Keratinocyte (primary cell): ENCODE measurements around the gene NPC2. TPM values are rescaled to one million over a fixed set of nuclear protein-coding genes. Genes with fewer than 3 reads are reported as not detected.

Experiments used
- DNase-seq: peaks from one replicate; pipeline ENCODE4 v3.0.0-alpha.2; 2011; ENCODE audit warnings: low read depth, missing footprints, low spot score
- FAIRE-seq: peaks from 2 replicates; lab custom pipeline; 2011; peaks lifted over from hg19 to GRCh38; lab: Jason Lieb, UNC
- H2AFZ ChIP-seq: 2 replicates; pipeline ENCODE4 v1.6.0; 2012; ENCODE audit warnings: low read length, control low read depth, inconsistent platforms; ENCODE audit not compliant: control insufficient read depth
- H3K27ac ChIP-seq: 2 replicates; pipeline ENCODE4 v1.5.1; 2011; ENCODE audit warnings: low read length; ENCODE audit not compliant: control insufficient read depth, insufficient read depth
- H3K27me3 ChIP-seq: 3 replicates; pipeline ENCODE4 v1.6.0; 2011; ENCODE audit warnings: low read length; ENCODE audit not compliant: control insufficient read depth, insufficient read depth; ENCODE audit errors: extremely low read depth
- H3K36me3 ChIP-seq, 2 experiments: 2 replicates in 1 of 2; 3 replicates in 1 of 2; pipeline ENCODE4 v1.5.1; 2011; ENCODE audit warnings: low read length in 2 of 2, mild to moderate bottlenecking in 1 of 2; ENCODE audit not compliant: control insufficient read depth in 2 of 2, insufficient read depth in 2 of 2; ENCODE audit errors: extremely low read depth in 1 of 2
- H3K4me1 ChIP-seq: 3 replicates; pipeline ENCODE4 v1.5.1; 2011; ENCODE audit warnings: low read length; ENCODE audit not compliant: control insufficient read depth, insufficient read depth; ENCODE audit errors: extremely low read depth
- H3K4me2 ChIP-seq: 3 replicates; pipeline ENCODE4 v1.6.0; 2011; ENCODE audit warnings: low read depth, low read length; ENCODE audit not compliant: control insufficient read depth, insufficient read depth; ENCODE audit errors: extremely low read depth
- H3K4me3 ChIP-seq, 3 experiments: fragments of 200-600 bp in 1 of 3; sonication (generic) in 1 of 3; 2 replicates in 2 of 3; 3 replicates in 1 of 3; pipeline ENCODE4 v1.5.1; 2011 to 2016; ENCODE audit warnings: low read length in 3 of 3, mild to moderate bottlenecking in 3 of 3, control low read depth in 2 of 3, inconsistent platforms in 1 of 3, low read depth in 1 of 3, mixed read lengths in 1 of 3, mixed run types in 1 of 3, moderate library complexity in 1 of 3; ENCODE audit not compliant: control insufficient read depth in 2 of 3, insufficient read depth in 2 of 3; ENCODE audit errors: extremely low read depth in 1 of 3
- H3K79me2 ChIP-seq: 2 replicates; pipeline ENCODE4 v1.6.0; 2012; ENCODE audit warnings: low read length; ENCODE audit not compliant: control insufficient read depth, insufficient read depth
- H3K9ac ChIP-seq: 3 replicates; pipeline ENCODE4 v1.6.0; 2011; ENCODE audit warnings: low read length; ENCODE audit not compliant: control insufficient read depth, insufficient read depth; ENCODE audit errors: extremely low read depth
- H3K9me1 ChIP-seq: 3 replicates; pipeline ENCODE4 v1.6.0; 2011; ENCODE audit warnings: low read length; ENCODE audit not compliant: control insufficient read depth, insufficient read depth; ENCODE audit errors: extremely low read depth
- H3K9me3 ChIP-seq: 2 replicates; pipeline ENCODE4 v1.5.1; 2012; ENCODE audit warnings: low read depth, low read length; ENCODE audit not compliant: control insufficient read depth
- H4K20me1 ChIP-seq: 3 replicates; pipeline ENCODE4 v1.6.0; 2011; ENCODE audit warnings: low read length; ENCODE audit not compliant: control insufficient read depth, insufficient read depth; ENCODE audit errors: extremely low read depth
- EZH2 ChIP-seq: IDR thresholded peaks from one replicate; pipeline ENCODE4 v1.6.1; 2012; ENCODE audit warnings: inconsistent platforms, mild to moderate bottlenecking, low read length, moderate library complexity
- dilution Hi-C: fragments of 300-500 bp; cut with MboI; formaldehyde crosslinking; loops from one replicate; pipeline ENCODE4 v1.7.0; 2020; ENCODE audit warnings: low sequenced_read_pairs; ENCODE audit not compliant: extremely low pct_ligation_motif_present
- polyA plus RNA-seq, 5 experiments: library from polyadenylated mRNA; depleted of rRNA in 3 of 5; stranded (reverse) in 3 of 5; stranded (forward) in 1 of 5; unstranded in 1 of 5; fragments of >200 nt; gene quantifications; 1 replicate in 1 of 5; 2 replicates in 3 of 5; 3 replicates in 1 of 5; pipeline versions ENCODE4 v1.2.1 to v1.2.3, GENCODE V29; 2011 to 2012; ENCODE audit warnings: missing spikeins in 2 of 5, low read depth in 1 of 5, low replicate concordance in 1 of 5
- TF ChIP-seq, protein P1 (sequence below), 3 experiments: IDR thresholded peaks in 1 of 3; conservative IDR thresholded peaks in 1 of 3; optimal IDR thresholded peaks in 1 of 3; 2 replicates in 2 of 3; 3 replicates in 1 of 3; pipeline versions ENCODE3 to v1.5.1; 2011; ENCODE audit warnings: low read length in 3 of 3, mild to moderate bottlenecking in 3 of 3, moderate library complexity in 2 of 3, control low read depth in 1 of 3, inconsistent platforms in 1 of 3; ENCODE audit not compliant: insufficient read depth in 2 of 3; ENCODE audit errors: extremely low read depth in 1 of 3

The NPC2 gene
- polyA plus RNA-seq, 1 donor (not counting 4 experiments of a cell fraction or from before 2014, with no cell fraction given), result 221 TPM

DNA sequence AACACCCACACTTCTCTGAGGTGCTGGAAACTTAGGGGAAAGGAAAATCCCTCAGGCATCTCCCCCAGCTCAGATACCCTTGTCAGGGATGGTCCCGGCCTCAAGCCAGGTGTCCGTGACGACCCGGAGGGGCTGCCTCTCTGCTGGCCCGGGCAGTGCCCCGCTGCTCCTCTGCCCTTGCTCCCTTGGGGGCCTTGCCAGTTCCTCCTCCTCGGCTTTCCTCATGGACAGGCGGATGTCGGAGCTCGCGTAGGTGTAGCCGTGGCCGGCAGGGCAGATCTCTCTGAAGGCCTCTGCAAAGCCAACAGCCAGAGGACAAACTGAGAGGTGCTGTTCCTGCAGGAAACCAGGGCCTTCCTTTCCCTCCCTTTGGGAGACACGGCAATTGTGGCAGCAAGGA, 35.3 kb upstream of the NPC2 start:
- FAIRE-seq, result no peak

DNA sequence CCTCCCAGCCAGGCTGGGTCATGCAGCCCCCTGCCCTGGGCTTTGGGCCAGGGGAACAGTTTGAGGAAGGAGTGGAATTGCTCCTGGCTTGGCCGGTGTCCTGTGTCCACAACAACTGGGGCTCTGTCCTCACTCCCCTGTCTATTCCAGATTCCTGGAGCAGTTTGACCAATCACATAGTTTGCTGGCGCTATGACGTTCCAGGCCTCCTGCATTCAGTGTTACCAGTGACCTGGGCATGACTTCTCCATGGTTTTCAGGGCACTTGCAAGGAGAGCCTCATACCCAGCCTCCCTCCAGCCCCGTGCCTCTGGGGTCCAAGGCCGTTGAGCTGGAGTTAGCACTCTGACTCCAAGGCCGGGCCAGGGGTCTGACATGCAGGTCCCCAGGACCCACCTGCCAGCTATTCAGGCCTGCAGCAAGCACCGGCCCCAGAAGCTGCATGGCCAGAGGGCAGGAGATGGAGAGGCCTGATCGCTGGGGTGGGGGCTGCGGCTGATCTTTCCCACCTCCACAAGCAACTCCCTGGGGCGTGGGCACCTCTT, 34.7 kb upstream of the NPC2 start:
- Histone ChIP-seq H3K9ac (no peak overlapping the region), H3K4me1 (peaks cover 9% of the 10 kb centered on the region), H3K79me2 (no peaks in the 10 kb centered on the region), H3K4me2 (no peak overlapping the region), H3K36me3 (peaks cover 20 to 36% of the 10 kb centered on the region in 2 experiments), H3K9me3 (no peaks in the 10 kb centered on the region), H2AFZ (no peak overlapping the region), H3K9me1 (no peaks in the 10 kb centered on the region), H4K20me1 (no peaks in the 10 kb centered on the region), H3K4me3 (no peak overlapping the region), H3K27ac (no peak overlapping the region), H3K27me3 (no peaks in the 10 kb centered on the region)
- DNase-seq, result no peak
- no peak for FAIRE-seq
- dilution Hi-C loops, result no loop called here
- no peak for TF ChIP-seq EZH2
- TF ChIP-seq, protein P1, sequence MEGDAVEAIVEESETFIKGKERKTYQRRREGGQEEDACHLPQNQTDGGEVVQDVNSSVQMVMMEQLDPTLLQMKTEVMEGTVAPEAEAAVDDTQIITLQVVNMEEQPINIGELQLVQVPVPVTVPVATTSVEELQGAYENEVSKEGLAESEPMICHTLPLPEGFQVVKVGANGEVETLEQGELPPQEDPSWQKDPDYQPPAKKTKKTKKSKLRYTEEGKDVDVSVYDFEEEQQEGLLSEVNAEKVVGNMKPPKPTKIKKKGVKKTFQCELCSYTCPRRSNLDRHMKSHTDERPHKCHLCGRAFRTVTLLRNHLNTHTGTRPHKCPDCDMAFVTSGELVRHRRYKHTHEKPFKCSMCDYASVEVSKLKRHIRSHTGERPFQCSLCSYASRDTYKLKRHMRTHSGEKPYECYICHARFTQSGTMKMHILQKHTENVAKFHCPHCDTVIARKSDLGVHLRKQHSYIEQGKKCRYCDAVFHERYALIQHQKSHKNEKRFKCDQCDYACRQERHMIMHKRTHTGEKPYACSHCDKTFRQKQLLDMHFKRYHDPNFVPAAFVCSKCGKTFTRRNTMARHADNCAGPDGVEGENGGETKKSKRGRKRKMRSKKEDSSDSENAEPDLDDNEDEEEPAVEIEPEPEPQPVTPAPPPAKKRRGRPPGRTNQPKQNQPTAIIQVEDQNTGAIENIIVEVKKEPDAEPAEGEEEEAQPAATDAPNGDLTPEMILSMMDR (optimal IDR thresholded peaks at IDR 0.05 in 1 of 3, IDR thresholded peaks at IDR 0.05 in 1 of 3, conservative IDR thresholded peaks at IDR 0.05 in 1 of 3; ENCODE audit: extremely low read depth in 1 of 3, insufficient read depth in 2 of 3, low read length in 3 of 3), result no peak

More for the DNA sequence above, 35.3 kb upstream of the NPC2 start:
- H3K4me1 ChIP-seq, result peaks cover 9% of the 10 kb centered on the region
- H3K9me1 ChIP-seq, result no peaks in the 10 kb centered on the region
- no peak overlapping the region for H3K4me3 ChIP-seq
- H3K4me2 ChIP-seq, result no peak overlapping the region
- no peaks in the 10 kb centered on the region for H3K9me3 ChIP-seq
- H4K20me1 ChIP-seq, result no peaks in the 10 kb centered on the region
- dilution Hi-C loops, result no loop called here
- no peak overlapping the region for H2AFZ ChIP-seq
- H3K27me3 ChIP-seq, result no peaks in the 10 kb centered on the region
- H3K79me2 ChIP-seq, result no peaks in the 10 kb centered on the region
- H3K27ac ChIP-seq, result no peak overlapping the region
- H3K36me3 ChIP-seq, result peaks cover 16 to 32% of the 10 kb centered on the region in 2 experiments
- no peak for DNase-seq
- no peak overlapping the region for H3K9ac ChIP-seq
- TF ChIP-seq EZH2, result no peak
- TF ChIP-seq, protein P1 (optimal IDR thresholded peaks at IDR 0.05 in 1 of 3, IDR thresholded peaks at IDR 0.05 in 1 of 3, conservative IDR thresholded peaks at IDR 0.05 in 1 of 3; ENCODE audit: extremely low read depth in 1 of 3, insufficient read depth in 2 of 3, low read length in 3 of 3), result no peak
